Stomach (tissue), 4 donors: ENCODE measurements around the gene CLEC2L.

ENCODE experiments used
- CTCF ChIP-seq, 7 experiments: fragments of 450-650 bp in 4 of 7; fragments of 200-600 bp in 3 of 7; sonication (generic) in 3 of 7; IDR thresholded peaks; one replicate each; pipeline ENCODE4 v1.5.1; 2016 to 2019; ENCODE audit warnings: antibody characterized with exemption in 7 of 7, control low read depth in 2 of 7, mild to moderate bottlenecking in 1 of 7
- EP300 ChIP-seq: sonication (generic); formaldehyde crosslinking; IDR thresholded peaks from one replicate; pipeline ENCODE4 v1.6.1; 2017; ENCODE audit warnings: antibody characterized with exemption
- POLR2A ChIP-seq, 4 donors: fragments of 450-650 bp; IDR thresholded peaks; one replicate each; pipeline ENCODE4 v1.6.1; 2016; ENCODE audit warnings: antibody characterized with exemption in 4 of 4, control low read depth in 2 of 4, mild to moderate bottlenecking in 1 of 4, moderate library complexity in 1 of 4

- no peak for TF ChIP-seq CTCF (IDR thresholded peaks at IDR 0.05)
- TF ChIP-seq EP300 = no peak
- TF ChIP-seq POLR2A (IDR thresholded peaks at IDR 0.05) = no peak
Observed at GRCh38 chr7:139492293-139492692, 31.2 kb upstream of the CLEC2L start.
